ENCODE results near the gene MED4. TPM values are rescaled to one million over a fixed set of nuclear protein-coding genes. Genes with fewer than 3 reads are reported as not detected.

The MED4 gene
- total and polyA plus RNA-seq, 2 of the 8 experiments (the other 6 are each of a cell fraction or from before 2014, with no cell fraction given), result 25.7 to 48.1 TPM

- H3K27me3 ChIP-seq (replicated peaks in 1 of 4; ENCODE audit: control insufficient read depth in 3 of 4, extremely low read depth in 1 of 4, insufficient read depth in 3 of 4, low read length in 3 of 4), result no peaks in the 10 kb centered on the region
- H4K91ac ChIP-seq (replicated peaks; ENCODE audit: insufficient read length, low read length), result no peak overlapping the region
- FAIRE-seq (peak; percentile 90), DNase-seq (ENCODE audit: low read depth in 1 of 2, low spot score in 2 of 2) (peak in 1 of 2 experiments; percentile 34)
- WGBS, 2 experiments (ENCODE audit: extremely low coverage in 1 of 2, insufficient coverage in 1 of 2, insufficient read length in 1 of 2, insufficient replicate concordance in 2 of 2, low coverage in 1 of 2, low lambda C conversion rate in 2 of 2, missing lambda C conversion rate in 1 of 2), result 53% methylated on average over 5 of the region's 5 CpGs; no CpG with 5 or more reads in 1 of the 2 experiments
- H4K20me1 ChIP-seq (replicated peaks in 1 of 2; ENCODE audit: control insufficient read depth in 1 of 2, insufficient read depth in 2 of 2, low read length in 2 of 2), result no peaks in the 10 kb centered on the region
- no peak overlapping the region for H3K9ac ChIP-seq (replicated peaks in 1 of 4; ENCODE audit: extremely low read depth in 1 of 4, low read depth in 3 of 4, low read length in 3 of 4)
- H2BK20ac ChIP-seq (ENCODE audit: low read length), result no peak overlapping the region
- ChIA-PET POLR2A (ENCODE audit: partially characterized antibody) (interaction anchor here (0.7 to 1.6 kb wide), 2 partner anchors 106 to 736 kb away, joined by 3 to 6 read pairs; partner anchors contain the start of gene ITM2B), CTCF (ENCODE audit: partially characterized antibody) (interaction anchor here (0.6 to 2.1 kb wide), 30 partner anchors 8 to 1295 kb away, joined by 3 to 11 read pairs (median 4); partner anchors contain the start of genes ITM2B and MED4)
- H3K36me3 ChIP-seq (ENCODE audit: control insufficient read depth in 2 of 4, insufficient read depth in 4 of 4, low read length in 3 of 4), result no peaks in the 10 kb centered on the region
- H3K27ac ChIP-seq (ENCODE audit: low read depth, low read length), result no peak overlapping the region; the same call in 1 of the 2 replicates
- H2AFZ ChIP-seq (ENCODE audit: low read length), result peak overlapping the region; percentile 83; the same call in 1 of the 2 replicates
- H3K23ac ChIP-seq (ENCODE audit: insufficient read length), result no peak overlapping the region
- no peaks in the 10 kb centered on the region for H3K23me2 ChIP-seq (ENCODE audit: low read depth, low read length)
- H4K5ac ChIP-seq (ENCODE audit: insufficient read length, low read depth, low read length), result no peak overlapping the region
- no peak overlapping the region for H2BK5ac ChIP-seq (ENCODE audit: low read depth, low read length)
- H3K4me3 ChIP-seq (ENCODE audit: extremely low read depth in 1 of 4, insufficient read depth in 2 of 4, low read depth in 3 of 4, low read length in 4 of 4), result no peak overlapping the region; a peak in 1 of 8 replicates
- no peak for TF ChIP-seq TCF12 (IDR thresholded peaks at IDR 0.05; ENCODE audit: low read depth, low read length)
- 0 out of 3 replicates have a peak, but pooled peaks of 1 of the 2 experiments have one; percentile 12 for TF ChIP-seq EP300 (IDR thresholded peaks at IDR 0.05; ENCODE audit: borderline replicate concordance in 1 of 2, low read depth in 2 of 2, low read length in 2 of 2)
- TF ChIP-seq RAD21 (IDR thresholded peaks at IDR 0.05 in 1 of 2, conservative IDR thresholded peaks at IDR 0.05 in 1 of 2; ENCODE audit: low read depth in 2 of 2, low read length in 2 of 2), result peak; percentile 75 to 81
- peak; percentile 61 for TF ChIP-seq TEAD4 (IDR thresholded peaks at IDR 0.05; ENCODE audit: low read depth, low read length)
- peak in 2 of 3 experiments; percentile 51 to 58; a peak in 3 of 4 replicates for TF ChIP-seq CTCF (IDR thresholded peaks at IDR 0.05; ENCODE audit: control extremely low read depth in 1 of 3, insufficient read depth in 1 of 3, low read depth in 1 of 3, low read length in 3 of 3)
- H3K9me3 ChIP-seq (ENCODE audit: insufficient read depth in 2 of 2, low read depth in 1 of 2, low read length in 1 of 2), result no peaks in the 10 kb centered on the region
- no peak overlapping the region for H2BK15ac ChIP-seq (ENCODE audit: low read length)
- H3K79me2 ChIP-seq (ENCODE audit: control insufficient read depth in 1 of 2, insufficient read depth in 2 of 2, low read length in 2 of 2), result no peaks in the 10 kb centered on the region
- H4K8ac ChIP-seq (ENCODE audit: extremely low read depth, insufficient read depth, low read length), result no peak overlapping the region
- H3K56ac ChIP-seq (replicated peaks; ENCODE audit: insufficient read length, low read depth, low read length), result no peak overlapping the region
- peak overlapping the region in 1 of 2 experiments; percentile 28; a peak in 1 of 4 replicates for H3K4me2 ChIP-seq (ENCODE audit: insufficient read depth in 1 of 2, low read depth in 2 of 2, low read length in 2 of 2)
- no peak overlapping the region for H2BK12ac ChIP-seq (ENCODE audit: low read depth, low read length)
- H3K79me1 ChIP-seq (ENCODE audit: low read depth, low read length), result no peaks in the 10 kb centered on the region
- no peak overlapping the region for H3K14ac ChIP-seq (ENCODE audit: insufficient read length)
- no peak overlapping the region for H3K4ac ChIP-seq (replicated peaks; ENCODE audit: insufficient read length, low read depth, low read length)
- H2BK120ac ChIP-seq (replicated peaks; ENCODE audit: low read depth, low read length), result no peak overlapping the region
- no peak overlapping the region for H2AK5ac ChIP-seq (ENCODE audit: low read depth, low read length)
- peaks cover 0 to 6% (median 3%) of the 10 kb centered on the region in 4 experiments; a peak in 6 of 7 replicates for H3K4me1 ChIP-seq (replicated peaks in 1 of 4; ENCODE audit: control insufficient read depth in 3 of 4, insufficient read depth in 4 of 4, low read length in 3 of 4)
- H3K18ac ChIP-seq (ENCODE audit: extremely low read depth, low read length), result no peak overlapping the region
These were observed 32.3 kb upstream of the MED4 start for GRCh38 chr13:48126944-48127830.
